GM12873 (cell line): ENCODE data around the gene ATOH7.

Experiments used
- CTCF ChIP-seq: IDR thresholded peaks from 2 replicates; pipeline ENCODE4 v1.5.1; 2012; ENCODE audit warnings: low read depth, mild to moderate bottlenecking, moderate library complexity, low read length, control low read depth; ENCODE audit not compliant: insufficient read depth; ENCODE audit errors: missing control alignments

ATOH7 gene

DNA sequence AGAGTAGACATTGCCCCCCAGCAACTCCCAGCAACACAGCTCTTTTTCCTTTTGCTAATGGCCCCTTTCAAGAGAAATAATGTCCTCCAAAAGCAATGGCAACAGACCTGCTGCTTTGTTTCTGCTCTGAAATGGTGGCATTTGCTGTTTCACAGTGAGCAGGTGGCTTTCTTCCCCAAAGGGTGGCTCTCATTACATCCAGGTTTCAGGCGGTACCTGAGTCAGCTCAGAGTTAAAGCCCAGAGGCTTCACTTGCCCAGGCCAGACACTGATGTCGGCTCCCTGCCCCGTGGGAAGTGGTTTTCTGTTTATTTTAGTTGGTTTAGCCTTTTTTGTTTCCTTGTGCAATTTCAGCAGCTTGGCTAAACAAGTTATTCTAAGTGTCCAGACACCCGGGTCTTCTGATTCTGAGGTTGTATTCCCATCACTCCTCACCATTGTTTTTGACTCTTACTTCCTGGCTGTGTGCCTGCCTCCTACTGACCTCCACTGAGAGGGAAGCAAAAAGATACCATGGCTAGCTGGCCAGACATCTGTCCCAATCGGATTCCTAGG lies 7.8 kb upstream of the ATOH7 start:
- TF ChIP-seq CTCF, result no peak

- TF ChIP-seq CTCF, result no peak
Measured at GRCh38 chr10:68239069-68239468, 7.2 kb upstream of the ATOH7 start.

- TF ChIP-seq CTCF, result no peak
Measured at GRCh38 chr10:68238371-68238770, 6.5 kb upstream of the ATOH7 start.

DNA sequence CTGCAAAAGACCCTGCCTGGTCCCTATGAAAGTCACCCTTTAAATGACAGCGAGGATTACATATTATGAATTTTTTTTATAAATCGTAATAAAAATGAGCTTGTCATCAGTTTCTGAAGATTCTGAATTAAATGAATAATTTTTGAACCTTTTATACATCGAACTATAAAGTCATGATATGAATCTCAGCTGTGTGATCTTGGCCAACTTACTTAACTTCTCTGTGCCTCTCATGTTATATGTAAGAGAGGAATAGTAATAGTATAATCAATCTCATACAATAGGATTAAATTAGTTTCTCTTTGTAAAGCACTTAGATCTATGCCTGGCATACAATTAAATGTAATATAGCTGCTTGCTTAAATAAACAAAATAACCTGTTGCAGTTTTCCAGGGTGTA lies 5.3 kb upstream of the ATOH7 start:
- no peak for TF ChIP-seq CTCF

GRCh38 chr10:68235581-68235980 lies 3.7 kb upstream of the ATOH7 start:
- TF ChIP-seq CTCF, result no peak

DNA sequence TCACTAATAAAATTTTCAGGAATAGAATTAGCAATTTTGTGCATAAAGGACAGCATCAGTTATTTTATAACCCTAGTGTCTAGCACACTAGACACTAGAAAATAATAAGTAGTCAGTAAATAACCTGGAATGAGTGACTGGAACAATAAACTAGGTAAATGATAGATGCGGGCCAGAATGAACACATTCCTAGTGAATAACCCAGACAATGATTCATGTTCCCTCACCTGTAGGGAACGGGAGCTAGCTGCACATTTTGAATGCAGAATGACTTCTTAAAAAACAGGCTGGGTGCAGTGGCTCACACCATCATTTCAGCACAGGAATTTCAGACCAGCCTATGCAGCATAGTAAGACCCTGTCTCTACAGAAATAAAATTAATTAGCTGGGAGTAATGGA lies 3.2 kb upstream of the ATOH7 start:
- TF ChIP-seq CTCF, result no peak

DNA sequence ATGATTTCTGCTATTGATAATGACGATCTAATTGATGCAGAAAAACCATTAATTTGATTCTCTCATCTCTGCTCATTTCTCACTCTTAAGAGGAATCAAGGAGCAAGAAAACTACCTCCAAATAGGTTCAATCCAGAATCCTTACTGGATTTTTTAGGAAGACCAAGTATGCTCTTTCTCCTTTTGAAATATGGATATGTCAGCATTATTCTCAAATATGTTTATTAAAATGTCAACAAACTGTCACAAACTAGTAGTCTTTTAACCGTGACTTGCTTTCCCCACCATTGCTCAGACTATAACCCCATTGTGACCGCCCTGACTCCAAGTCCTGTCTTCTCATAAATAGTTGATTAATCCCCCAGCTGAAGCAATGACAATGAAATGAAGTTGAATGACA lies 1.1 kb upstream of the ATOH7 start:
- no peak for TF ChIP-seq CTCF
